Neural cell (in vitro differentiated cells): Measurements from ENCODE around the gene C12orf75. TPM values are rescaled to one million over a fixed set of nuclear protein-coding genes. Genes with fewer than 3 reads are reported as not detected.
A peak's percentile ranks its signal among the peaks of the same experiment; 100 is the strongest.

Experiments used
- H2AFZ ChIP-seq: fragments of 200-600, 300-800 bp; sonication (generic), shearing (Covaris generic); 2 replicates; pipeline ENCODE4 v1.6.0; 2014; ENCODE audit warnings: low read depth, mild to moderate bottlenecking, antibody characterized with exemption, low read length, moderate library complexity
- H3F3A ChIP-seq: fragments of 200-600 bp; shearing (Covaris generic); 2 replicates; pipeline ENCODE4 v1.6.1; 2016; ENCODE audit warnings: mild to moderate bottlenecking, moderate library complexity, mixed read lengths, antibody characterized with exemption, low read length; ENCODE audit not compliant: insufficient read depth, poor library complexity, severe bottlenecking
- H3K27ac ChIP-seq: fragments of 200-600, 300-800 bp; sonication (generic), shearing (Covaris generic); 2 replicates; pipeline ENCODE4 v1.5.1; 2014; ENCODE audit warnings: mild to moderate bottlenecking, low read length, moderate library complexity
- H3K27me3 ChIP-seq: fragments of 300-800, 200-600 bp; sonication (generic), shearing (Covaris generic); 2 replicates; pipeline ENCODE4 v1.6.0; 2014; ENCODE audit warnings: mild to moderate bottlenecking, low read depth, low read length, moderate library complexity; ENCODE audit not compliant: insufficient read depth
- H3K36me3 ChIP-seq: fragments of 300-800, 200-600 bp; sonication (generic), shearing (Covaris generic); 2 replicates; pipeline ENCODE4 v1.5.1; 2014; ENCODE audit warnings: mild to moderate bottlenecking, antibody characterized with exemption, low read length, moderate library complexity; ENCODE audit not compliant: insufficient read depth
- H3K4me2 ChIP-seq: fragments of 300-800, 200-600 bp; sonication (generic), shearing (Covaris generic); 2 replicates; pipeline ENCODE4 v1.6.0; 2014; ENCODE audit warnings: mild to moderate bottlenecking, low read length
- H3K4me3 ChIP-seq: fragments of 300-800, 200-600 bp; sonication (generic), shearing (Covaris generic); 2 replicates; pipeline ENCODE4 v1.5.1; 2014; ENCODE audit warnings: mild to moderate bottlenecking, low read length, moderate library complexity
- H3K79me2 ChIP-seq: fragments of 200-600 bp; shearing (Covaris generic); replicated peaks from 2 replicates; pipeline ENCODE4 v1.6.0; 2014; ENCODE audit warnings: mild to moderate bottlenecking, low read length, moderate library complexity; ENCODE audit not compliant: insufficient read depth
- H3K9ac ChIP-seq: fragments of 300-800, 200-600 bp; sonication (generic), shearing (Covaris generic); 2 replicates; pipeline ENCODE4 v1.6.1; 2016; ENCODE audit warnings: mild to moderate bottlenecking, low read length, mixed read lengths
- H3K9me2 ChIP-seq: fragments of 200-600 bp; shearing (Covaris generic); 2 replicates; pipeline ENCODE4 v1.6.1; 2016; ENCODE audit warnings: mild to moderate bottlenecking, low read length, mixed read lengths; ENCODE audit not compliant: insufficient read depth
- H3K9me3 ChIP-seq: fragments of 200-600, 300-800 bp; sonication (generic), shearing (Covaris generic); 2 replicates; pipeline ENCODE4 v1.6.1; 2016; ENCODE audit warnings: mild to moderate bottlenecking, mixed run types, low read length, moderate library complexity, mixed read lengths
- H4K20me1 ChIP-seq: fragments of 200-600 bp; shearing (Covaris generic); 2 replicates; pipeline ENCODE4 v1.6.1; 2016; ENCODE audit warnings: mild to moderate bottlenecking, mixed run types; ENCODE audit not compliant: insufficient read depth
- EP300 ChIP-seq: fragments of 450-650 bp; conservative IDR thresholded peaks from 2 replicates; pipeline ENCODE4 v1.6.1; 2014; ENCODE audit warnings: antibody characterized with exemption, mild to moderate bottlenecking, moderate library complexity; ENCODE audit not compliant: poor library complexity, severe bottlenecking
- EZH2 ChIP-seq: fragments of 200-600, 300-800 bp; shearing (Covaris generic), sonication (generic); IDR thresholded peaks from 2 replicates; pipeline ENCODE4 v1.6.1; 2014; ENCODE audit warnings: antibody characterized with exemption, low read length, borderline replicate concordance, mild to moderate bottlenecking; ENCODE audit not compliant: insufficient read depth, poor library complexity, severe bottlenecking
- MXI1 ChIP-seq: fragments of 450-650 bp; conservative IDR thresholded peaks from 2 replicates; pipeline ENCODE4 v1.6.1; 2014; ENCODE audit warnings: antibody characterized with exemption, mild to moderate bottlenecking; ENCODE audit not compliant: poor library complexity, severe bottlenecking
- POLR2AphosphoS5 ChIP-seq: IDR thresholded peaks from 2 replicates; pipeline ENCODE4 v1.6.1; 2012
- RAD21 ChIP-seq: fragments of 450-650 bp; conservative IDR thresholded peaks from 2 replicates; pipeline ENCODE4 v1.6.1; 2014; ENCODE audit warnings: antibody characterized with exemption, mild to moderate bottlenecking, moderate library complexity
- SMC3 ChIP-seq: fragments of 450-650 bp; conservative IDR thresholded peaks from 2 replicates; pipeline ENCODE4 v1.6.1; 2014; ENCODE audit warnings: antibody characterized with exemption, mild to moderate bottlenecking, moderate library complexity; ENCODE audit not compliant: poor library complexity
- TAF1 ChIP-seq: IDR thresholded peaks from 2 replicates; pipeline ENCODE4 v1.6.1; 2012; ENCODE audit warnings: low read depth
- polyA plus RNA-seq: library from polyadenylated mRNA; depleted of rRNA; stranded (reverse); fragments of >200 nt; gene quantifications from 2 replicates; pipeline ENCODE4 v1.2.3, GENCODE V29; 2014
- TF ChIP-seq, protein P1 (sequence below): fragments of 450-650 bp; IDR thresholded peaks from 2 replicates; pipeline ENCODE4 v1.5.1; 2014; ENCODE audit warnings: antibody characterized with exemption, mild to moderate bottlenecking, moderate library complexity; ENCODE audit not compliant: poor library complexity, severe bottlenecking
- TF ChIP-seq, protein P2 (sequence below): IDR thresholded peaks from 2 replicates; pipeline ENCODE4 v1.6.1; 2012; ENCODE audit warnings: borderline replicate concordance

The C12orf75 gene
- polyA plus RNA-seq, 1 donor from 2014 or later: 25.2 TPM

DNA sequence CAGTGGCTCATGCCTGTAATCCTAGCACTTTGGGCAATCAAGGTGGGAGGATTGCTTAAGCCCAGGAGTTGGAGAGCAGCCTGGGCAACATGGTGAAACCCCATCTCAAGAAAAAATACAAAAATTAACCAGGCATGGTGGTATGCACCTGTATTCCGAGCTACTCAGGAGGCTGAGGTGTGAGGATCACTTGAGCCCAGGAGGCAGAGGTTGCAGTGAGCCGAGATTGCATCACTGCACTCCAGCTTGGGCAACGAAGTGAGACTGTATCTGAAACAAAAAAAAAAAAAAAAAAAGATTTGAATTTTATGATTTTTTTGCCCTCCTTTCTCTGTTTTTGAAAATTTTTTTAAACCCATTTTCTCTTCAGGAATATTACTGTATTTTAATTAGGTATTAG lies 17.7 kb downstream of the C12orf75 start:
- H4K20me1 ChIP-seq: no peaks in the 10 kb centered on the region
- no peak overlapping the region for H3K27ac ChIP-seq
- H2AFZ ChIP-seq: no peak overlapping the region
- peaks cover 9% of the 10 kb centered on the region for H3K79me2 ChIP-seq
- H3K27me3 ChIP-seq: no peaks in the 10 kb centered on the region
- H3F3A ChIP-seq: no peaks in the 10 kb centered on the region
- no peaks in the 10 kb centered on the region for H3K9me3 ChIP-seq
- TF ChIP-seq SMC3 (no peak), POLR2AphosphoS5 (no peak)
- no peak overlapping the region for H3K4me2 ChIP-seq
- no peak overlapping the region for H3K9ac ChIP-seq
- no peak overlapping the region for H3K4me3 ChIP-seq
- no peaks in the 10 kb centered on the region for H3K9me2 ChIP-seq
- H3K36me3 ChIP-seq: no peaks in the 10 kb centered on the region

GRCh38 chr12:105348561-105348960 lies 18.1 kb downstream of the C12orf75 start:
- H3K4me2 ChIP-seq: no peak overlapping the region

GRCh38 chr12:105349138-105349537 lies 18.6 kb downstream of the C12orf75 start:
- Histone ChIP-seq H3K27me3 (no peaks in the 10 kb centered on the region), H3K9ac (no peak overlapping the region), H4K20me1 (no peaks in the 10 kb centered on the region), H3K27ac (peak overlapping the region; percentile 20), H3K4me2 (no peak overlapping the region), H3K9me2 (no peaks in the 10 kb centered on the region), H3F3A (no peaks in the 10 kb centered on the region), H3K36me3 (no peaks in the 10 kb centered on the region), H3K4me3 (no peak overlapping the region), H3K9me3 (no peaks in the 10 kb centered on the region), H3K79me2 (peaks cover 11% of the 10 kb centered on the region), H2AFZ (no peak overlapping the region)
- TF ChIP-seq SMC3 (no peak), EP300 (no peak)

More at GRCh38 chr12:105348561-105348960, 18.1 kb downstream of the C12orf75 start:
- Histone ChIP-seq H3K27me3 (no peaks in the 10 kb centered on the region), H3K27ac (peak overlapping the region; percentile 20), H3K4me3 (no peak overlapping the region), H3K9me2 (no peaks in the 10 kb centered on the region), H3K36me3 (no peaks in the 10 kb centered on the region), H2AFZ (no peak overlapping the region), H3F3A (no peaks in the 10 kb centered on the region), H4K20me1 (no peaks in the 10 kb centered on the region), H3K9ac (no peak overlapping the region), H3K79me2 (peaks cover 9% of the 10 kb centered on the region), H3K9me3 (no peaks in the 10 kb centered on the region)
- TF ChIP-seq TAF1 (no peak), POLR2AphosphoS5 (peak; percentile 60), EP300 (peak; percentile 22)

- Histone ChIP-seq H3K36me3 (no peaks in the 10 kb centered on the region), H3K27me3 (no peaks in the 10 kb centered on the region), H3K27ac (no peak overlapping the region), H3K4me3 (no peak overlapping the region), H3K9me3 (no peaks in the 10 kb centered on the region), H4K20me1 (no peaks in the 10 kb centered on the region), H3K9ac (no peak overlapping the region), H3K9me2 (no peaks in the 10 kb centered on the region), H2AFZ (no peak overlapping the region), H3K4me2 (no peak overlapping the region), H3F3A (no peaks in the 10 kb centered on the region), H3K79me2 (peaks cover 11% of the 10 kb centered on the region)
- TF ChIP-seq TAF1: no peak
- no peak for TF ChIP-seq RAD21
- no peak for TF ChIP-seq EP300
- no peak for TF ChIP-seq MXI1
- TF ChIP-seq, protein P1, sequence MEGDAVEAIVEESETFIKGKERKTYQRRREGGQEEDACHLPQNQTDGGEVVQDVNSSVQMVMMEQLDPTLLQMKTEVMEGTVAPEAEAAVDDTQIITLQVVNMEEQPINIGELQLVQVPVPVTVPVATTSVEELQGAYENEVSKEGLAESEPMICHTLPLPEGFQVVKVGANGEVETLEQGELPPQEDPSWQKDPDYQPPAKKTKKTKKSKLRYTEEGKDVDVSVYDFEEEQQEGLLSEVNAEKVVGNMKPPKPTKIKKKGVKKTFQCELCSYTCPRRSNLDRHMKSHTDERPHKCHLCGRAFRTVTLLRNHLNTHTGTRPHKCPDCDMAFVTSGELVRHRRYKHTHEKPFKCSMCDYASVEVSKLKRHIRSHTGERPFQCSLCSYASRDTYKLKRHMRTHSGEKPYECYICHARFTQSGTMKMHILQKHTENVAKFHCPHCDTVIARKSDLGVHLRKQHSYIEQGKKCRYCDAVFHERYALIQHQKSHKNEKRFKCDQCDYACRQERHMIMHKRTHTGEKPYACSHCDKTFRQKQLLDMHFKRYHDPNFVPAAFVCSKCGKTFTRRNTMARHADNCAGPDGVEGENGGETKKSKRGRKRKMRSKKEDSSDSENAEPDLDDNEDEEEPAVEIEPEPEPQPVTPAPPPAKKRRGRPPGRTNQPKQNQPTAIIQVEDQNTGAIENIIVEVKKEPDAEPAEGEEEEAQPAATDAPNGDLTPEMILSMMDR: no peak
- no peak for TF ChIP-seq SMC3
- no peak for TF ChIP-seq POLR2AphosphoS5
- TF ChIP-seq, protein P2, sequence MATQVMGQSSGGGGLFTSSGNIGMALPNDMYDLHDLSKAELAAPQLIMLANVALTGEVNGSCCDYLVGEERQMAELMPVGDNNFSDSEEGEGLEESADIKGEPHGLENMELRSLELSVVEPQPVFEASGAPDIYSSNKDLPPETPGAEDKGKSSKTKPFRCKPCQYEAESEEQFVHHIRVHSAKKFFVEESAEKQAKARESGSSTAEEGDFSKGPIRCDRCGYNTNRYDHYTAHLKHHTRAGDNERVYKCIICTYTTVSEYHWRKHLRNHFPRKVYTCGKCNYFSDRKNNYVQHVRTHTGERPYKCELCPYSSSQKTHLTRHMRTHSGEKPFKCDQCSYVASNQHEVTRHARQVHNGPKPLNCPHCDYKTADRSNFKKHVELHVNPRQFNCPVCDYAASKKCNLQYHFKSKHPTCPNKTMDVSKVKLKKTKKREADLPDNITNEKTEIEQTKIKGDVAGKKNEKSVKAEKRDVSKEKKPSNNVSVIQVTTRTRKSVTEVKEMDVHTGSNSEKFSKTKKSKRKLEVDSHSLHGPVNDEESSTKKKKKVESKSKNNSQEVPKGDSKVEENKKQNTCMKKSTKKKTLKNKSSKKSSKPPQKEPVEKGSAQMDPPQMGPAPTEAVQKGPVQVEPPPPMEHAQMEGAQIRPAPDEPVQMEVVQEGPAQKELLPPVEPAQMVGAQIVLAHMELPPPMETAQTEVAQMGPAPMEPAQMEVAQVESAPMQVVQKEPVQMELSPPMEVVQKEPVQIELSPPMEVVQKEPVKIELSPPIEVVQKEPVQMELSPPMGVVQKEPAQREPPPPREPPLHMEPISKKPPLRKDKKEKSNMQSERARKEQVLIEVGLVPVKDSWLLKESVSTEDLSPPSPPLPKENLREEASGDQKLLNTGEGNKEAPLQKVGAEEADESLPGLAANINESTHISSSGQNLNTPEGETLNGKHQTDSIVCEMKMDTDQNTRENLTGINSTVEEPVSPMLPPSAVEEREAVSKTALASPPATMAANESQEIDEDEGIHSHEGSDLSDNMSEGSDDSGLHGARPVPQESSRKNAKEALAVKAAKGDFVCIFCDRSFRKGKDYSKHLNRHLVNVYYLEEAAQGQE: no peak
- no peak for TF ChIP-seq EZH2
Observed at GRCh38 chr12:105351523-105351922, 21.0 kb downstream of the C12orf75 start.
